WTC11 (cell line): ENCODE measurements around the gene ZBTB16.
"Not testable (repeated sequence)": the region's sequence is repeated elsewhere in the genome, so short reads cannot be mapped to it uniquely, and the experiment has no call there.

Experiments
- AFF4 ChIP-seq: sonication (generic); formaldehyde crosslinking; IDR thresholded peaks from 2 replicates; pipeline ENCODE4 v1.8.1; 2023; ENCODE audit warnings: mild to moderate bottlenecking, missing genetic modification reagents, borderline replicate concordance
- ARID4B ChIP-seq: sonication (generic); formaldehyde crosslinking; IDR thresholded peaks from 2 replicates; pipeline ENCODE4 v1.8.0; 2023; ENCODE audit warnings: missing genetic modification reagents, mild to moderate bottlenecking, borderline replicate concordance
- ATF2 ChIP-seq: sonication (generic); formaldehyde crosslinking; IDR thresholded peaks from 2 replicates; pipeline ENCODE4 v1.8.1; 2022; ENCODE audit warnings: low read depth, missing genetic modification reagents, borderline replicate concordance
- ATF3 ChIP-seq: sonication (generic); formaldehyde crosslinking; conservative IDR thresholded peaks from 2 replicates; pipeline ENCODE4 v1.8.1; 2022; ENCODE audit warnings: mild to moderate bottlenecking, missing genetic modification reagents
- ATF6 ChIP-seq: sonication (generic); formaldehyde crosslinking; IDR thresholded peaks from 2 replicates; pipeline ENCODE4 v1.8.1; 2023; ENCODE audit warnings: mild to moderate bottlenecking, missing genetic modification reagents
- CTCF ChIP-seq: fragments of 200-600 bp; IDR thresholded peaks from 2 replicates; pipeline ENCODE4 v1.8.0; 2022; ENCODE audit warnings: antibody characterized with exemption
- E2F4 ChIP-seq: sonication (generic); formaldehyde crosslinking; IDR thresholded peaks from 2 replicates; pipeline ENCODE4 v1.8.1; 2022; ENCODE audit warnings: low read depth, mild to moderate bottlenecking, moderate library complexity, missing genetic modification reagents, borderline replicate concordance
- FOXK1 ChIP-seq: sonication (generic); formaldehyde crosslinking; IDR thresholded peaks from 2 replicates; pipeline ENCODE4 v1.8.0; 2022; ENCODE audit warnings: mild to moderate bottlenecking, moderate library complexity, missing genetic modification reagents
- FOXP1 ChIP-seq: sonication (generic); formaldehyde crosslinking; IDR thresholded peaks from 2 replicates; pipeline ENCODE4 v1.8.0; 2022; ENCODE audit warnings: missing genetic modification reagents, mild to moderate bottlenecking, moderate library complexity, borderline replicate concordance
- IRF2 ChIP-seq: sonication (generic); formaldehyde crosslinking; IDR thresholded peaks from 2 replicates; pipeline ENCODE4 v1.8.0; 2022; ENCODE audit warnings: low read depth, missing genetic modification reagents, borderline replicate concordance
- KAT7 ChIP-seq: sonication (generic); formaldehyde crosslinking; IDR thresholded peaks from 2 replicates; pipeline ENCODE4 v1.8.1; 2023; ENCODE audit warnings: missing genetic modification reagents, mild to moderate bottlenecking, borderline replicate concordance
- SP1 ChIP-seq: sonication (generic); formaldehyde crosslinking; conservative IDR thresholded peaks from 2 replicates; pipeline ENCODE4 v1.8.1; 2022; ENCODE audit warnings: missing genetic modification reagents
- TEAD1 ChIP-seq: sonication (generic); formaldehyde crosslinking; IDR thresholded peaks from 2 replicates; pipeline ENCODE4 v1.8.0; 2022; ENCODE audit warnings: mild to moderate bottlenecking, missing genetic modification reagents
- ZNF425 ChIP-seq: fragments of 250-450 bp; sonication (Bioruptor Pico); conservative IDR thresholded peaks from 2 replicates; pipeline ENCODE4 v1.9.0; 2021; ENCODE audit warnings: mild to moderate bottlenecking

GRCh38 chr11:114049766-114050165, 9.7 kb upstream of the ZBTB16 start:
- TF ChIP-seq ARID4B (CRISPR knock-in tag); CTCF; IRF2 (CRISPR knock-in tag); ATF2 (CRISPR knock-in tag); ATF3 (CRISPR knock-in tag); AFF4 (CRISPR knock-in tag); SP1 (CRISPR knock-in tag); E2F4 (CRISPR knock-in tag); FOXP1 (CRISPR knock-in tag); FOXK1 (CRISPR knock-in tag); TEAD1 (CRISPR knock-in tag); ZNF425 (CRISPR knock-in tag); KAT7 (CRISPR knock-in tag); ATF6 (CRISPR knock-in tag): not testable (repeated sequence)
